Measurements from ENCODE around the gene HES2.

- TF ChIP-seq POLR2A (IDR thresholded peaks at IDR 0.05; ENCODE audit: low read depth, low read length) (no peak), POLR2AphosphoS5 (IDR thresholded peaks at IDR 0.05; ENCODE audit: low read depth, low read length) (no peak), PAX5 (IDR thresholded peaks at IDR 0.05; ENCODE audit: insufficient read depth, low read length, severe bottlenecking) (no peak), SPI1 (IDR thresholded peaks at IDR 0.05; ENCODE audit: low read depth, low read length) (no peak), TAF1 (IDR thresholded peaks at IDR 0.05; ENCODE audit: low read depth, low read length) (no peak)
Observed at GRCh38 chr1:6468729-6469461, 49.2 kb upstream of the HES2 start.
